ENCODE data around the gene TBC1D22A. TPM values are rescaled to one million over a fixed set of nuclear protein-coding genes. Genes with fewer than 3 reads are reported as not detected.

TBC1D22A gene
- total and polyA plus RNA-seq, 8 donors, result 12.0 to 17.6 (median 15.3) TPM

DNA sequence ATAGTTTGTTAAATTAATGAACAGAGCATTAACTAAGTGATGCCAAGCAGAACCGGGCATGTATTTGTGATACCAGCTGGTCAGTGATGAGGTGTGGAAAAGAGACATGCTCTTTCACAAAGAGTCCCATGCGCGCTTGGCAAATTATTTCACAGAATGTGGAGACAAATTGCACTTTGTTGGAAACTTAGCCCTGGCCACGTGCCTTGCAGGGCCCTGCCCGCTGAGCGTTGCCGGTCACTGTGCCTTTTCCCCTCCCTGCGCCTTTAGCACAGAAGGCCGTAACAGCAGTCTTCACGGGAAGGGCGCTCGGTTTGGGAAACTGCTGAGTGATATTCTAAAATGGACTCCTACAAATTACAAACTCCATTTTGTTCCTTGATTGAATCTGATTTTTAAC, 235.9 kb downstream of the TBC1D22A start:
- WGBS, 2 donors, result 96 to 97% methylated on average over 12 of the region's 12 CpGs
- FAIRE-seq, result no peak
- H3K36me3 ChIP-seq, result no peaks in the 10 kb centered on the region
- ATAC-seq, result no peak
- intact Hi-C loops (cut with DNase I), result no loop called here
- no peak overlapping the region for H3K4me3 ChIP-seq
- no peak overlapping the region for H3K27ac ChIP-seq
- no peaks in the 10 kb centered on the region for H3K27me3 ChIP-seq
- TF ChIP-seq, protein P1, sequence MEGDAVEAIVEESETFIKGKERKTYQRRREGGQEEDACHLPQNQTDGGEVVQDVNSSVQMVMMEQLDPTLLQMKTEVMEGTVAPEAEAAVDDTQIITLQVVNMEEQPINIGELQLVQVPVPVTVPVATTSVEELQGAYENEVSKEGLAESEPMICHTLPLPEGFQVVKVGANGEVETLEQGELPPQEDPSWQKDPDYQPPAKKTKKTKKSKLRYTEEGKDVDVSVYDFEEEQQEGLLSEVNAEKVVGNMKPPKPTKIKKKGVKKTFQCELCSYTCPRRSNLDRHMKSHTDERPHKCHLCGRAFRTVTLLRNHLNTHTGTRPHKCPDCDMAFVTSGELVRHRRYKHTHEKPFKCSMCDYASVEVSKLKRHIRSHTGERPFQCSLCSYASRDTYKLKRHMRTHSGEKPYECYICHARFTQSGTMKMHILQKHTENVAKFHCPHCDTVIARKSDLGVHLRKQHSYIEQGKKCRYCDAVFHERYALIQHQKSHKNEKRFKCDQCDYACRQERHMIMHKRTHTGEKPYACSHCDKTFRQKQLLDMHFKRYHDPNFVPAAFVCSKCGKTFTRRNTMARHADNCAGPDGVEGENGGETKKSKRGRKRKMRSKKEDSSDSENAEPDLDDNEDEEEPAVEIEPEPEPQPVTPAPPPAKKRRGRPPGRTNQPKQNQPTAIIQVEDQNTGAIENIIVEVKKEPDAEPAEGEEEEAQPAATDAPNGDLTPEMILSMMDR (IDR thresholded peaks at IDR 0.05), result no peak
- H3K9me3 ChIP-seq, result no peaks in the 10 kb centered on the region
- H3K4me1 ChIP-seq, result peaks cover 17 to 32% (median 29%) of the 10 kb centered on the region in 3 donors
- no peak for DNase-seq

DNA sequence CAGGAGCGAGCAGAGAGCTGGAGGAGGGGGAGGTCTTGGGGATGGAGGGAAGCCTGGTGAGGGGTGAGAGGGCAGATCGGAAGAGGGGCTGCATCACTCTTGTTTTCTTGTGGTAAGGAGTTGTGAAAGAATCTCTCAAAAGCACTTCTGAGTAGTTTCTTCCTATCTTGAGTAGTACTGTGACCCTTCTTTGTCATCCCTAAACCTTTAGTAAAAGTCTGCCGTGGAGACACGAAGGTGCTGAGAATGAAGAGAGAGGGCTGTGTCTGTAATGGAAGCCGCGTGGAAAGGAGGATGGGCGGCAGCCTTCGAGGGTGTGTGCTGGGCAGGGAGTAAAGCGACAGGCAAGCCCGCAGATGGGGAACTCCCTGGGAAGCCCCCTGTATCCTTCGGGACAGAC, 237.8 kb downstream of the TBC1D22A start:
- Histone ChIP-seq H3K27ac (no peak overlapping the region), H3K27me3 (no peaks in the 10 kb centered on the region), H3K36me3 (no peaks in the 10 kb centered on the region), H3K4me3 (no peak overlapping the region), H3K4me1 (peaks cover 8 to 17% (median 10%) of the 10 kb centered on the region in 3 donors), H3K9me3 (no peaks in the 10 kb centered on the region)
- intact Hi-C loops (cut with DNase I), result no loop called here
- no peak for ATAC-seq
- no peak for FAIRE-seq
- TF ChIP-seq, protein P1 (IDR thresholded peaks at IDR 0.05), result no peak
- WGBS, 2 donors, result 93 to 96% methylated on average over 11 of the region's 11 CpGs
- no peak for DNase-seq

GRCh38 chr22:47000888-47001287, 238.4 kb downstream of the TBC1D22A start:
- intact Hi-C loops (cut with DNase I), result no loop called here
- 91 to 92% methylated on average over 4 of the region's 4 CpGs for WGBS, 2 donors
- no peak for FAIRE-seq

GRCh38 chr22:47001288-47001687, 238.8 kb downstream of the TBC1D22A start:
- WGBS, 2 donors, result 95 to 96% methylated on average over 9 of the region's 9 CpGs
- Histone ChIP-seq H3K4me3 (no peak overlapping the region), H3K36me3 (no peaks in the 10 kb centered on the region), H3K4me1 (peaks cover 3 to 11% (median 8%) of the 10 kb centered on the region in 3 donors), H3K27me3 (no peaks in the 10 kb centered on the region), H3K9me3 (no peaks in the 10 kb centered on the region), H3K27ac (no peak overlapping the region)
- DNase-seq (no peak), ATAC-seq (no peak), FAIRE-seq (no peak)
- intact Hi-C loops (cut with DNase I), result no loop called here
- TF ChIP-seq, protein P1 (IDR thresholded peaks at IDR 0.05), result no peak

More at GRCh38 chr22:47000888-47001287, 238.4 kb downstream of the TBC1D22A start:
- ATAC-seq, result no peak
- H3K4me1 ChIP-seq, result peaks cover 7 to 14% (median 8%) of the 10 kb centered on the region in 3 donors
- TF ChIP-seq, protein P1 (IDR thresholded peaks at IDR 0.05), result no peak
- H3K9me3 ChIP-seq, result no peaks in the 10 kb centered on the region
- no peaks in the 10 kb centered on the region for H3K36me3 ChIP-seq
- H3K27ac ChIP-seq, result no peak overlapping the region
- H3K27me3 ChIP-seq, result no peaks in the 10 kb centered on the region
- H3K4me3 ChIP-seq, result no peak overlapping the region
- DNase-seq, result no peak

DNA sequence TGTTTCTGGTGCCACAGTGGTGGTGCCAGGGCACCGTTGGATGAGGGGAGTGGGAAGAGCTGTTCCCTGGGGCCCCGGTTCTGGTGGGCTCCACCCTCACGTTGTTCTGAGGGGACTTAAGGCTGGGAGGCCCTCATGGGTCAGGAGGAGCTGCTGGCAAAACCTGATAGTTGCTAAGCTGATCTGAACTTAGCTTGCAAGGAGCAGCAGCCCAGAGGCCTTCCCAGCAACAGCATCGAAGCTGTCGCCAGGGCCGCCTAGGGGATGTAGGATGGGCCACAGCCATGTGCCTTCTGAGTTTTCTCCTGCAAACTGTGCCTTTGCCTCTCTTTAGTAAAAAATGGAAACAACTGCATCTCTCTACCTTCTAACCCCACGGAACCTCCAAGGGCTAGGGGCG, 240.2 kb downstream of the TBC1D22A start:
- intact Hi-C loops (cut with DNase I), result no loop called here
- no peak for DNase-seq
- WGBS, 2 donors, result 91 to 92% methylated on average over 8 of the region's 8 CpGs
- ATAC-seq, result no peak
- Histone ChIP-seq H3K27ac (no peak overlapping the region), H3K4me3 (no peak overlapping the region), H3K9me3 (no peaks in the 10 kb centered on the region), H3K4me1 (no peaks in the 10 kb centered on the region), H3K36me3 (no peaks in the 10 kb centered on the region), H3K27me3 (no peaks in the 10 kb centered on the region)
- FAIRE-seq, result no peak
- TF ChIP-seq, protein P1 (IDR thresholded peaks at IDR 0.05), result no peak
